DMS153 (cell line): ENCODE results near the gene DDC.

Source experiments
- DNase-seq: peaks from one replicate; lab custom pipeline; 2025; lab: John Stamatoyannopoulos, UW

The DDC gene

DNA sequence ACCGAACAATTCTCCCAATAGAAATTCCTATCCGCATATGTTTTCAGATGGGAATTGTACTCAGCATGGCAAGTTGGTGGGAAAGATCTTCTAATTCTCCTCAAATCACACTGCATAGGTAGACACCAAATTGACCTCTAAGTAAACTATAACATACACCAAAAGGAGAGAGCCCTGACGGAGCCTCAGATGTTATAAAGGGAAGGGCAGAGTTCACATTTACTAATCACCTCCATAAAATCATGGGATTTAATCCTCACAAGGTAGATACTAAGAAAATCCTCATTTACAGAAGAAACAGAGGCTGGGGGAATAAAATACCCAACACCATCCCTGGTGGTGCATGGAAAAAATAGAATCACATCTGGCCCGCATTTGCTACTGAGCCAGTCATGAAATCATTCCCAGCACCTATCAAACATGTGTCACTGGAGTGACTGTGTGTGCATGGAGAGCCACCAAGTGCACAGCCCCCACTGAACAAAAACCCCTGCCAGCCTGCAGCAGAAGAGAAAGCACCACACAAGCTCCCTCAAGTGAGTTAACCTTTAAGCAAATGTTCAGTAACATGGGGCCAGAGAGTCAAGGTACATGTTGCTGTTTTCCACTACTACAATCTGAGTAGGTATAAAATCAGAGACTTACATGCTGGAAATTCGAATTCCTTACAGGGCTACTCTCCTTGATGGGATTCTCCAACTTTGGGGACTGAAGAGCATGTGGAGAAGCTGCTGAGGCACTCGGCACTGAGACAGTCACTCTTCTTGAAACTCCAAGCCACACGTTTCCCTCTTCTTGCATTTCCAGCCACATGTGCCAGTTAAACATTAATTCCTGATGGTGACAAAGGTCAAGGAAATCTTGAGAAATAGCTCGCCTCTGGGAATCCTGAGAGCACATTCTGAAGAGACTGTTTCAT lies at the start of gene DDC:
Gene DDC (minus strand): TSS at position 766 of the 919 bp plus-strand sequence. CDS start 21,320 bp downstream, outside the sequence.
- DNase-seq = no peak

DNA sequence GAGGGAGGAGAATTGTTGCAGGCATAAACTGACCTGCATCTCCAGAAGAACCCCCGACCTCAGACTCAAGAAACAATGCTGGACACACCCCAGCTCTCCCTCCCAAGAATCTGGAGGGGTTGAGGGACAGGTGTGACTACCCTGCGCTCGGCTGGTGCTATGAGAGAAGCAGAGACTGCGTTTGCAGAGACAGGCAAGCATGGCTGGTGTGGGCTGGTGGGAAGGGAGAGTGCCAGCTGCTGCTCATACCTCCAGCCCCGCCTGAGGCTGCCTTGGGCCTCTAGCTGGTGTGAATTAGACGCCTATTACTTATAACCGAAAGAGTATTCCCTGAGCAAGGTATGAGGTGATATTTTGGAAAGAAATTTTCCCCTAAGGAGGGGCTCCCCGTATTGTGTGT lies 48.3 kb upstream of the DDC start:
- no peak for DNase-seq

DNA sequence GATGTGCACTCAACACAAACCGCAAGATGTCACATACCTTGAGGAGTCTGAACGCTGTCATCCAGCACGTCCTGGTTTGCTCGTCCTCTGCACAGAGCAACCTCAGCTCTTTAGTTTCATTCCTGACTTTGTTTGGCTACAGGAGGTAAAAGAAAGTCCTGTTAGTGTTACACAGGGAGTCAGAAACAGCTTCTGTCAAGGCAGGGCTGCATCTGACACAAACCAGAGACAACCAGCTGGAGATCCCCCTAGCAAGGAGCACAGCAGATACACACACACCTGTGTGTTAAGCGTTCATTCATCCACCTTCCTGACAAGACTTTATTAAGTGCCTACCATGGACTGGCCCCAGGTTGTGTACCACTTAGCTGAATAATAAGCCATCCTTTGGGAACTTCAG lies 47.5 kb upstream of the DDC start:
- no peak for DNase-seq

GRCh38 chr7:50610521-50611277 lies 45.5 kb upstream of the DDC start:
- no peak for DNase-seq

DNA sequence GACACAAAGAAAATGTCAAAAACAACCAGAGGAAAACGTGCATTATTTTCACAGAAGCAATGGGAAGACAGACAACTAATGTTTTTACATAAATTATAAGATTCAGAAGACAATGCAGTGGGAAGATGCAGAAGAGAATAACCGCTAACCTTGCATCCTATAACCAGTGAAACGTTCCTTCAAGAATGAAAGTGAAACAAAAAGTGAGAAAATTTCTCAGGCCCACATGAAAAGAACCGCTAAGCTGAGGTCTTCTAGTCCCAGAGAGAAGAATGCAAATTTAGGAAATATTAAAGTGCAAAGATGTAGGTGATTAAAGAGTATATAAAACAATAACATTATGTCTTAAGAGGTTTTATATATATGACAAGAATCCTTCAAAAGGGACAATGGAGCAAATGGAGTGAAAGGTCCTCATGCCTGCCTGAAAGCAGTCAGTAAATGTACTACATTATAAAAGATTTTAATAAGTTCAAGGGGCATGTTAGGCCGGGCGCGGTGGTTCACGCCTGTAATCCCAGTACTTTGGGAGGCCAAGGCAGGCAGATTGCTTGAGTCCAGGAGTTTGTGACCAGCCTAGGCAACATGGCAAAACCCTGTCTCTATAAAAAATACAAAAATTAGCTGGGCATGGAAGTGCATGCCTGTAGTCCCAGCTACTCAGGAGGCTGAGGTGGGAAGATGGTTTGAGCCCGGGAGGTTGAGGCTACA lies 43.1 kb upstream of the DDC start:
- DNase-seq = no peak

GRCh38 chr7:50607524-50608125 lies 42.4 kb upstream of the DDC start:
- DNase-seq = no peak

- DNase-seq = no peak
These were observed 39.9 kb upstream of the DDC start for GRCh38 chr7:50605059-50605458.

GRCh38 chr7:50603287-50603686 lies 38.1 kb upstream of the DDC start:
- no peak for DNase-seq

GRCh38 chr7:50599385-50599784 lies 34.2 kb upstream of the DDC start:
- DNase-seq = peak; percentile 46

DNA sequence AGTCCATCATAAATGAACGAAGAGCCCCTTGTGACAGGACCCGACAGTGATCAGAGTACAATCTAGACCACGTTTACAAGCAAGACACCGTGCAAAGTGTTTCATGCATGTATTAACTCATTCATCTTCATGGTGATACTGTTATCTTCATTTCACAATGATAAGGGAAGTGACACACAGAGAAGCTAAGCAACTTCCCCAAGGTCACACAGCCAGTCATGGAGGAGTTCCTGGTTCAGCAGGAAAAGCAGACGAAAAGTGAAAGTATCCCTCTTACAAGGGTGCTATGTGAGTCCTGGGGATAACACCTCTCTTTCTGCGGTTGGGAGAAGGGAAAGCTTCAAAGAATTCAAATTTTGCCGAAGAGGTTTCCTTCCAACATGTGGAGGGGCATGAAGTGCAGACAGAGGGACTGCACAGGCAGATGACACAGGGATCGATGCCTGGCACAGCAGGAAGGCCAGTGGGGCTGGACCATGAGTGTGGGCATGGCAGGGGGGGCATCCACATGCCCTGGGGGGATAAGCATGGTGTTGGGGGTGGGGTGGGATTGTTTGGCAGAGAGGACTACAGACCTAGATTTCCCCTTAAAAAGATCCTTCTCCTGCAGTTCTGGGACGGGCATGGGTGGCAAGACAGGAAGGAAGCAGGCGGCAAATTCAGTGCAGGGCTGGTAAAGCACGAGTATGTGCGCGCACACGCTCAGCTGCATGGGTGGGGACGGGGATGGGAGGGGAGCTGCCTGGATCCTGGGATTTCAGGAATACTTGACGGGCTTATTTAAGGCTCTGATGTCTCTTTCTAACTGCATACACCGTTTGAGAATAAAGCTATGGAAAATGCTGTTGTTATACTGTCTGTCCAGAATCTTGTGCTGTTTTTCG lies 33.5 kb upstream of the DDC start:
- DNase-seq = no peak

GRCh38 chr7:50596484-50596883 lies 31.3 kb upstream of the DDC start:
- no peak for DNase-seq

- DNase-seq = peak; percentile 64
These were observed 30.4 kb upstream of the DDC start for GRCh38 chr7:50595491-50596102.

GRCh38 chr7:50594734-50595485 lies 29.7 kb upstream of the DDC start:
- no peak for DNase-seq

GRCh38 chr7:50594136-50594535 lies 28.9 kb upstream of the DDC start:
- DNase-seq = no peak

DNA sequence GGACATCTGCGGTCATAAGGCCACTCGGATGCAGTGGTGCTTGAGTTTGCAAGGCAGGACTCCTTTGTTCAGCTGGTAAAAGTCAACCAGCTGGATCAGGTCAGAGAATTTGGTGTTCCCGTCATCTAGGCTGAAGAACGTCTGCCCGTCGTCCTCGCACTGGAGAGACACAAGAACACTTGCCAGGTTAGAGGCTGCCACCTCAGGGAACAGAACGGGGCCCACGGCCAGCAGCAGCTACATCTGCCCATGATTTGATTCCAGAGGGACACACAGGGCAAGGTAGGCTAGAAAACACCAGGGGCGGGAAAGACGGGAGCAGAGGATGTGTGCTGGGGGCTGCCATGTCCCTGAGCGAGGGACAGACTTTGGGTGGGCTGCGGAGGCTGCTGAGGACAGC lies 27.7 kb upstream of the DDC start:
- no peak for DNase-seq

DNA sequence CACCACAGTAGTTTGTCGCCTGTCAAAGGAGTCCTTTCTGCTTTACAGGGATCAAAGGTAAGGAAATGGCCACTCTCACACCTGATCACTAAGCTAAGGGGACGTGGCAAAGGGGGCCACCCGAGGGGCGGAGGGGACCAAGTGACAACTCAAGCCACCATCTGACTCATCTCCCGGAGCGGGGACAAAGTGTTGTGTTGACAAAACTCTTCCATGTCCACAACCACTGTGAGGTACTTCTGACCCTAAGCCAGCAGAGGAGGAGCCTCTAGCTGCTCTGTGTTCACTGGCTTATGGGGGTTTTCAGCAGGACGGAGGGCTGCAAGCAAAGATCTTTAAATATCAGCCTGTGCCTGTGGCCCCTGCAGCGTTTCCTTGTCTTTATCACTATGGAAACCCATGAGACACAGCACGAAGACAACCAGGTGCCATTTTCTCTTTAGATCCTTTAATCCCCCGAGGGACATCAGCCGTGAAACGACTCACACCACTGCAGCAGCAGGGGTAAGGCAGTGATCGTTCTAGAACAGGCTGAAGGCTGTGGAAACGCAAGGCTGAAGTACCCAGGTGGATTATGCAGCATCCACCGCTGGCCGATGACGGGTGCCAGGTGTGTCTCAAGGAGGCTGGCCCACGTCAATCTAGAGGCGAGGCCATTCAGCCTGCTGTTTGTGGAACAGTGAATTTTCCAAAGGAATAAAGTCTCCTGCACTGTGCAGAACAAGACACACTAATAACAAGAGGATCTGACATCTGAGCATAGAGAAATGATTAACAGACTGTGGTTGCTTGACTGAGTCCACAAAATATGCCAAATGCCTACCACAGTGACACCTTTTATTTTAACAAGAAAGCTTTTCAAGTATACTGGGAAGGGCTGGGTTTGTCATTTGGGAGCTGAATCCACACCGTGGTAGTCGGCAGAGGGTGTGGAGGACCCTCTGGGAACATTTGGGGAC lies 26.6 kb upstream of the DDC start:
- DNase-seq = peak; percentile 60

- no peak for DNase-seq
These were observed 25.9 kb upstream of the DDC start for GRCh38 chr7:50591098-50591479.

DNA sequence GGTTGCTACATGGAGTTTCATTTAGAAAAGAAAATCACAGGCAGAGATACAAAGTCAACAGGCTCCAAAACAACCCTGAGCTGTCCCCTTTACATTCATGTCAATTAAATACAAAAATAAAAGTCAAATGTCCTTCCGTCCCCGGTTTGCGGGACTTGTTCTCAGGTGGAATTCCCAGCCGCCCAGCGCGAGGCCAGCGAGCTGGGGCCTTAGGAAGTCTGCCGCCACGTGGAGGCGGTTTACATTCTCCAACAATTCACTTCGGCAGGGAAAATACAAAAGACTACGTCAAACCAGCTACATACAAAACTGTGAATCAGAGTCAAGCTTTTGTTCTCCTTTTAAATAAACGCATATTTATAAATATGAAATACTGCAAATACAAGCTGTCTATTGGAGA lies 25.3 kb upstream of the DDC start:
- DNase-seq = no peak

DNA sequence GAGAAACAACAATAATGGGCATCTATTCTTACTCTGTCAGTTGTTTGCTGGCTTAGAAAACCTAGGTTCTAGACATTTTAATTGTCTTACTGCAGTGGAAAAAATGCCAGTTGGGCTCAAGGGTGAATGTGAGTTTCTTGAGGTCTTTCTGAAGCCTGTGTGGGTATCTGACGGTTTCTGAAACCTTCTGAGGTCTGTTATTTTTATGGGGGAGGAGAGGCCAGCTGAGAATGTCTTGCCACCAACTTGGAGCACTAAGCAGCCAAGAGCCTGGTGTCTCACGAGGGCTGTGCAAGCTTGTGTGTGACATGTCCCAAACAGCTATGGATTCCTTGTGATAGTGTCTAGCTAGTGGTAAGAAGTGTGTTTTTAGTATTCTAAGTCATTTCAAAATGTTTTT lies 24.2 kb upstream of the DDC start:
- DNase-seq = no peak
